GM18526 (cell line): ENCODE results near the gene ZNF616.
A peak's percentile ranks its signal among the peaks of the same experiment; 100 is the strongest.

Source experiments
- POLR2A ChIP-seq: IDR thresholded peaks from 3 replicates; pipeline ENCODE4 v1.6.1; 2011; ENCODE audit not compliant: insufficient read length; ENCODE audit errors: extremely low read depth

The ZNF616 gene

GRCh38 chr19:52138983-52139251, 821 bp downstream of the ZNF616 start:
- TF ChIP-seq POLR2A, result no peak

GRCh38 chr19:52138278-52138982, 1.3 kb downstream of the ZNF616 start:
- TF ChIP-seq POLR2A, result no peak

DNA sequence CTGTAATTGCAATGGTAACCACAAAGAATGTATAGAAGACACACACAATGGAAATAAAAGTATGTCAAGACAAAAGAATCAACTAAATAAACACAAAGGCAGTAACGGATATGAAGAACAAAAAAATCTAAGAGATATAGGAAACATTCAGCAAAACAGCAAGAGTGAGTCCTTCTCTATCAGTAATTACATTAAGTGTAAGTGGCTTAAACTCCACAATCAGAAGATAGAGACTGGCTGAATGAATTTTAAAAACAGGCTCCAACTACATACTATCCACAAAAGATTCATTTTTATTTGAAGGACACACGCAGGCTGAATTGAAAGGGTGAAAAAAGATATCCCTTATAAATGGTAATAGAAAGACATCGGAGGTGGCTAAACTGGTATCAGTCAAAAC, 19.5 kb downstream of the ZNF616 start:
- TF ChIP-seq POLR2A, result no peak

DNA sequence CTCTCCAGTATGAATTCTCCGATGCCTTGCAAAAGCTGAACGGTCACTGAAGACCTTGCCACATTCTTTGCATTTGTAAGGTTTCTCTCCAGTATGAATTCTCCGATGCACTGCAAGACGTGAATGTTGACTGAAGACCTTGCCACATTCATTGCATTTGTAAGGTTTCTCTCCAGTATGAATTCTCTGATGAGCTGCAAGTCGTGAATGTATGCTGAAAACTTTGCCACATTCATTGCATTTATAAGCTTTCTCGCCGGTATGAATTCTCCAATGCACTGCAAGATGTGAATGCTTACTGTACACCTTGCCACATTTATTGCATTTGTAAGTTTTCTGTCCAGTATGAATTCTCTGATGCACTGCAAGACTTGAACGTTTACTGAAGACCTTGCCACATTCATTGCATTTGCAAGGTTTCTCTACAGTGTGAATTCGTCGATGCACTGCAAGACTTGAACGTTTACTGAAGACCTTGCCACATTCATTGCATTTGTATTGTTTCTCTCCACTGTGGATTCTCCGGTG, 24.1 kb downstream of the ZNF616 start:
- TF ChIP-seq POLR2A, result no peak

- no peak for TF ChIP-seq POLR2A
Measured at GRCh38 chr19:52114691-52115090, 25.0 kb downstream of the ZNF616 start.

DNA sequence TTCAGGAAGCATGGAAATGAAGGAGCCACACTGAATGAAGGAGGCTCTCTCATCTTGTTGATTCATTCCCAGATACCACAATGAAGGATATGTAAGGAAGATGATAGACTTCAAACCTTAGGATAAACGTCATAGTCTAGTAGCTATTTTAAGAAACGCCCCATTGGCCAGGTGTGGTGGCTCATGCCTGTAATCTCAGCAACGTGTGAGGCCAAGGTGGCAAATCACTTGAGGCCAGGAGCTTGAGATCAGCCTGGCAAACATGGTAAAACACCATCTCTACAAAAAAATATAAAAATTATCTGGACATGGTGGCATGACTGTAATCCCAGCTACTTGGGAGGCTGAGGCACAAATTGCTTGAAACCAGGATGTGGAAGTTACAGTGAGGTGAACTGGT, 27.1 kb downstream of the ZNF616 start:
- no peak for TF ChIP-seq POLR2A

DNA sequence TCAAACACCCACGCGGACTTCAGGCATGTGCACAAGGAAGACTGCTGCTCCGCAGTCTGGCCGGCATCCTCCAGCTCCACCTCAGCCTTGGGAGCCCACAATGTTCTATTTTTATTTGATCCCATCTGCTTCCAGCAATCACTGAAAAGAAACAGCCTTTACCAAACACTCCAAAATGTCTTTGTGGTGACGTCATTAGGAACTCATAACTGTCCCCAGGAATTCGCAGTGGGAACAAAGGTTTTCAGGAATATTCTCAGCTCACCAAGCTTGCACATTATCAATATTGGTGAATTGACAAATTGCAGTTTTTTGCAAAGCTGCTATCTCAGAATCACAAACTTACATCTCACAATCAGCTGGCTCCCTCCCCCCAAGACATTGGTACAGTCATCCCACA, 29.0 kb downstream of the ZNF616 start:
- TF ChIP-seq POLR2A, result no peak

GRCh38 chr19:52102782-52103181, 37.0 kb downstream of the ZNF616 start:
- TF ChIP-seq POLR2A, result no peak

DNA sequence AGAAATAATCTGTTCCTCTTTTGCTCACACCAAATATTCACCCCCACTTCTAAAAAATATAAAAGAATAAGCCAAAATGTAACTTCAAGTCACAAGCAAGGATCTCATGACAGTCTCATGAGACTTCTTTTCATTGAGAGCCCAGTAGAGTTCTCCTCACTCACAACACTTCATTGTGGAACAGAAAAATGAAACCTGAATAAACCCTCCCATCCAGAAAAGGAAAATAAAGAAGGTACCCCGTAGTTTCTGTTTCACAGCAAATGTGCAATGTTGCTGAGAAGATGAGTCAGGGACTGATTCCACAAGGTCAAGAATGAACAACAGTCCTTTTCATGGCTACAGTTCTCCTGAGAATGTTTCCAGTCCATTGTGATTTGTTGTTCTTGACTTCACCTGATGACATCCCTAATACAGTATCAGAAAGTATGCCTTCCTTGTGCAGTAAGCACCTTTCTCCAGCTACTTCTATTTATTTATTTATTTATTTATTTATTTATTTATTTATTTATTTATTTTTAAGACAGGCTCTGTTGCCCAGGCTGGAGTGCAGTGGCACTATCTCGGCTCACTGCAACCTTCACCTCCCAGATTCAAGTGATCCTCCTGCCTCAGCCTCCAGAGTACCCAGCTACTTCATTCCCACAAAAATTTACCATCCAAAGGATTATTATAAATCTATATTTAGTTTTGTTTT, 37.7 kb downstream of the ZNF616 start:
- TF ChIP-seq POLR2A, result no peak

DNA sequence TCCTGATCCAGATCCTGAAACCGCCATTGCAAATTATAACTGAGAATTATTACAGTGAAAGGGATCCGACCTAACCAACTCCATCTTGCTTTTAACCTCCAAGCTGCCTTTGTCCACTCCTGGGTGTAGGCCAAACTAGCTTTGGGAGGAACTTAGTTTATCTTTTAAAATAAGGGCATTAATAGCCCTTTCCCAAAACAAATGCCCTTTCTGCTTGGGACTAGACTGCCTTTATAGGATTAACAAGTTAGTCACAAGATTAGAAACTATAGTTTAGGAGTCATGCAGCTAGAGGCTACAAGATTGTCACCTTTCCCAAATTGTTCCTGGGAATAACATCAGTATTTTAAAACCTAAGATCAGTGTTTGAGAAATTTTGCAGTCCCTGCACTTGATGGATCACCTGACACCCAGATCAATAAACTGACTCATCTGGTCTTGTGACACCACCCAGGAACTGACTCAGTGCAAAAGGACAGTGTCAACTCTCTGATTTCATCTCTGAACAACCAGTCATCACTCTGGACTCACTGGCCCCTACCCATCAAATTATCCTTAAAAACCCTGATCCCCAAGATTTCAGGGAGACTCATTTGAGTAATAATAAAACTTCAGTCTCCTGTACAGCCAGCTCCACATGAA, 40.1 kb downstream of the ZNF616 start:
- no peak for TF ChIP-seq POLR2A

GRCh38 chr19:52095172-52096014, 44.3 kb downstream of the ZNF616 start, which contains the start of gene ZNF841:
Gene ZNF841 (minus strand): TSS chr19:52095765. CDS start chr19:52084801, 10,964 bp downstream.
- peak; percentile 76 for TF ChIP-seq POLR2A

DNA sequence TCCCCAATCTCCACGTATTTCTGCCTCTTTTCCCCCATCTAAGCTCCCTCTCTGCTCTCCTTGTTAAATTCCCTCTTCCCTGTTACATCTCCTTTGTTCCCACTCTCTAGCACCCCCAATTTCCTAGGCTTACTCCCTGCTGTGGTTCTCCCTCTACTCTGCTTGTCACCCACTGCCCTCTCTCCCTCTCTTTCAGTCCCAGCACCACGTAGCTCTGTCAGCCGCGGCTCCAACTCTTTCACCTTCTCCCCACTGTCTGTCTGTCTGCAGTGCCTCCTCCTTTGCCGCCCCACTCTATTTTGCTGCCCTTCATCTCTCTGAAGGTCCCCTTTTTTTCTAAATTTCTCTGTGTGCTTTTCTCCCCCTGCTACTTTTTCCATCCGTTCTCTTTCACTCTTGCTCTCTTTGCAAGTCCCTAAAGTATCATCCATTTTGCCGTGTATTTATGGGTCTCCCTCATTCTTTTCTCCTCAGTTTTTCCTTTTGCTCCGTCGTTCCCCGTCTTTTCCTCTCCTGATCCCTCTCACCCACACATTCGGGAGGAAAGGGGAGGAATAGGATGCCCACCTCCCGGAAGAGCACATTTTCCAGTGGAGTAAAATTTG, 45.1 kb downstream of the ZNF616 start:
- no peak for TF ChIP-seq POLR2A

GRCh38 chr19:52086481-52086880, 53.3 kb downstream of the ZNF616 start:
- TF ChIP-seq POLR2A, result no peak

- TF ChIP-seq POLR2A, result no peak
Measured at GRCh38 chr19:52070496-52070895, 69.2 kb downstream of the ZNF616 start.

DNA sequence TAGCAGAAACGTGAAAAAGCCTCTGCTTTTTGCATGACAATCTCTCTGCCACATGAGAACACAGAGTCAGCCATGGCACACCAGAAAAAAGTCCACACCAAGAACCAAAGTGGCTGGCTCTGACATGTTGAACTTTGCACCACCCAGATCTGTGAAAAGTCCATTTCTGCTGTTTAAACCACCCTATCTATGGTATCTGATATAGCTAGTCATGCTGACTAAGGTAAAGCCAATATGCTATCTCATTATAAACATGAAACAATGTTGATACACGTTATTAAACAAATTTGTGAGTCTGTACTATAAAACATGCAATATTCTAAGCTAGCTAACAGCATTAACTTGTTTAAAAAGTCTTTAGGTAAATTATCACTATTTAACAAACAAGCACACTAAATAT, 70.1 kb downstream of the ZNF616 start:
- TF ChIP-seq POLR2A, result no peak
